ENCODE data around the gene TEF.
A peak's percentile ranks its signal among the peaks of the same experiment; 100 is the strongest.

Gene TEF

DNA sequence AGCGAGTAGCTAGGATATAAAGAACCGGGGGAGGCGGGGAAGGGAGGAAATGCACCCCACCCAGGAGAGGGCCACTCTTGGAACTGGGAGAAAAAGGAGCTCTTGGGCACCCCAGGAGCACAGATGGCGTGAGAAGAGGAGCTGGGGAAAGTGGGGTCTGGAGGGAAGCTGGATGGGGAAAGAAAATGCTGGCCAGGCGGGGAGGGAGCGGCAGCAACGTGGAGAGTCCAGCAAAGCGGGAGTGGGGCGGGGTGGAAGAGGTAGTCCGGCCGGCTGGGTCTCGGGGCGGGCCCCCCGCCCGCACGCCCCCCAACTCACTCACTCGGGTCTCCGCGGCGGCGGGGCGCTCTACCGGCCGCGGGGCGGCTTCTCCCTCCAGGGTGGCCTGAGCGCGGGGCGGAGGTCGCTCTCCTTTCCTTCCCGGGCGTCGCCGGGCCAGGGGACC, 64.3 kb downstream of the TEF start:
- peak overlapping the region; percentile 70 for H3K4me3 ChIP-seq (replicated peaks; ENCODE audit: insufficient read depth, low read length)
- no peak for TF ChIP-seq GABPA (IDR thresholded peaks at IDR 0.05; ENCODE audit: low read depth)
- no peak for TF ChIP-seq REST (IDR thresholded peaks at IDR 0.05; ENCODE audit: insufficient replicate concordance, low read depth)
- no peak for TF ChIP-seq SPI1 (IDR thresholded peaks at IDR 0.05; ENCODE audit: borderline replicate concordance, low read depth)
- TF ChIP-seq POLR2AphosphoS5 (IDR thresholded peaks at IDR 0.05; ENCODE audit: low read depth) = no peak
- no peak for TF ChIP-seq CTCF (IDR thresholded peaks at IDR 0.05; ENCODE audit: insufficient read depth, low read length)
- H3K27me3 ChIP-seq (ENCODE audit: insufficient read depth, poor library complexity, severe bottlenecking) = no peaks in the 10 kb centered on the region
- peak in 1 of 2 experiments; percentile 28 for DNase-seq (ENCODE audit: low read depth in 1 of 2, low spot score in 1 of 2)
- peak overlapping the region; percentile 98 for H3K27ac ChIP-seq (replicated peaks)

DNA sequence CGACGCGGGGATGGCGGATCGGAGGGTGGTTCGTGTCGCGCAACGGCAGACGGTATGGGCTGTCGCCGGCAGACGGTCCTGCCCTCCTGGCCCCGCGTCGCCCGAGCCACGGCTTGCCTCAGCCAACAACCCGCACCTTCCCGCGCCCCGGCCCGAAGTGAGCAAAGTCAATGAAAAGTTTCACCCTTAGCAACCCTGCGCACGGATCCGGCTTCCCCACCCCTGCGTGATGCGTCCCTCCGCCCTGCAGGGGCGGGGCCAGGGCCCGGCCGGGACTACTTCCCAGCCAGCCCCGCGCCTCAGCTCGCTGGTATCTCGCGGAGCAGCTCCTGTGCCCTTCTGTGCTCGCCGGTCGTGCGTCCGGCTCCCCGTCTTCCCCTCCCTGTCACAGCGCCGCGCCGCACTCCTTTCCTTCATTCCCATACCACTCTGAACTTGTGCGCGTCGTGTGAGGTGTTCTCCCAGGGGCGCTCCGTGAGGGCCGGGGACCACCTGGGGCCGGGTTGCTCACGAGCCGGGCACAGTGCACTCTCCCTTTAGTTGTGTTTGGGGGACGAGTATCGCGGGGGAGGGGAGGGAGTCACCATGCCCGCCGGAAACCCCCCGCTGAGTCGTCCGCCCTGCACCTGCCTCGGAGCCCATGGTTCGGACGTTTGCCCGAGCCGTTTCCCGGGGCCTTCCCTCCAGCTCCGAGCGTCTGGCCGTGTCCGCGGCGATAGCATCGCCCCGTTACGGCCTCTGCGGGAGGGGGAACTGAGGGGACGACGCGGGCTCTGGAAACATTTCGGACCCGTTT, 65.1 kb downstream of the TEF start, which contains the start of gene TOB2:
TOB2 (minus strand) TSS at position 163 of the 796 bp plus-strand sequence. CDS start 9,456 bp downstream, outside the sequence.
- DNase-seq (ENCODE audit: low read depth in 1 of 2, low spot score in 1 of 2) = peak; percentile 94 to 96
- TF ChIP-seq GABPA (IDR thresholded peaks at IDR 0.05; ENCODE audit: low read depth) (peak; percentile 61), CTCF (IDR thresholded peaks at IDR 0.05; ENCODE audit: insufficient read depth, low read length) (no peak), SPI1 (IDR thresholded peaks at IDR 0.05; ENCODE audit: borderline replicate concordance, low read depth) (no peak; the same call in 1 of the 2 replicates), REST (IDR thresholded peaks at IDR 0.05; ENCODE audit: insufficient replicate concordance, low read depth) (peak; percentile 52), POLR2AphosphoS5 (IDR thresholded peaks at IDR 0.05; ENCODE audit: low read depth) (peak; percentile 98)
- H3K27me3 ChIP-seq (ENCODE audit: insufficient read depth, poor library complexity, severe bottlenecking) = no peaks in the 10 kb centered on the region
- H3K27ac ChIP-seq (replicated peaks) = peak within 1 kb of the TSS; percentile 98
- peak within 1 kb of the TSS; percentile 70 for H3K4me3 ChIP-seq (replicated peaks; ENCODE audit: insufficient read depth, low read length)

GRCh38 chr22:41447435-41448188, 65.9 kb downstream of the TEF start:
- DNase-seq (ENCODE audit: low read depth in 1 of 2, low spot score in 1 of 2) = peak in 1 of 2 experiments; percentile 78

More at GRCh38 chr22:41447435-41448188, 65.9 kb downstream of the TEF start:
- peak overlapping the region; percentile 70 for H3K4me3 ChIP-seq (replicated peaks; ENCODE audit: insufficient read depth, low read length)
- H3K27me3 ChIP-seq (ENCODE audit: insufficient read depth, poor library complexity, severe bottlenecking) = no peaks in the 10 kb centered on the region
- TF ChIP-seq CTCF (IDR thresholded peaks at IDR 0.05; ENCODE audit: insufficient read depth, low read length) = no peak
- TF ChIP-seq SPI1 (IDR thresholded peaks at IDR 0.05; ENCODE audit: borderline replicate concordance, low read depth) = no peak
- TF ChIP-seq GABPA (IDR thresholded peaks at IDR 0.05; ENCODE audit: low read depth) = no peak
- TF ChIP-seq REST (IDR thresholded peaks at IDR 0.05; ENCODE audit: insufficient replicate concordance, low read depth) = no peak
- no peak for TF ChIP-seq POLR2AphosphoS5 (IDR thresholded peaks at IDR 0.05; ENCODE audit: low read depth)
- peak overlapping the region; percentile 98 for H3K27ac ChIP-seq (replicated peaks)
